Measurements from ENCODE around the gene BANP.

BANP gene

GRCh38 chr16:88055356-88055755 lies 104.1 kb downstream of the BANP start:
- no peak for DNase-seq

GRCh38 chr16:88056212-88056611 lies 105.0 kb downstream of the BANP start:
- DNase-seq: no peak

- no peak for DNase-seq
Measured at GRCh38 chr16:88057656-88058055, 106.4 kb downstream of the BANP start.

- no peak for DNase-seq
Measured at GRCh38 chr16:88058136-88058535, 106.9 kb downstream of the BANP start.

- no peak for DNase-seq
Measured at GRCh38 chr16:88058817-88059216, 107.6 kb downstream of the BANP start.

GRCh38 chr16:88059701-88060386 lies 108.6 kb downstream of the BANP start:
- DNase-seq: no peak

- no peak for DNase-seq
Measured at GRCh38 chr16:88060524-88061219, 109.4 kb downstream of the BANP start.

- no peak for DNase-seq
Measured at GRCh38 chr16:88061346-88062110, 110.3 kb downstream of the BANP start.

- no peak for DNase-seq
Measured at GRCh38 chr16:88062341-88063210, 111.3 kb downstream of the BANP start.

GRCh38 chr16:88063211-88063773 lies 112.1 kb downstream of the BANP start:
- no peak for DNase-seq

GRCh38 chr16:88064011-88064888 lies 113.0 kb downstream of the BANP start:
- DNase-seq: no peak

- DNase-seq: no peak
Measured at GRCh38 chr16:88064889-88065746, 113.9 kb downstream of the BANP start.

GRCh38 chr16:88065747-88066142 lies 114.5 kb downstream of the BANP start:
- DNase-seq: no peak

- DNase-seq: no peak
Measured at GRCh38 chr16:88066234-88066633, 115.0 kb downstream of the BANP start.

- no peak for DNase-seq
Measured at GRCh38 chr16:88066680-88067529, 115.7 kb downstream of the BANP start.

GRCh38 chr16:88067530-88068411 lies 116.5 kb downstream of the BANP start:
- DNase-seq: no peak

GRCh38 chr16:88068476-88069396 lies 117.5 kb downstream of the BANP start:
- no peak for DNase-seq
